H1 (cell line): ENCODE data around the gene TPPP2. TPM values are rescaled to one million over a fixed set of nuclear protein-coding genes. Genes with fewer than 3 reads are reported as not detected.
A peak's percentile ranks its signal among the peaks of the same experiment; 100 is the strongest.

Experiments used
- BACH1 ChIP-seq: IDR thresholded peaks from 2 replicates; pipeline ENCODE4 v1.6.1; 2012; ENCODE audit warnings: low read length, improper control_type of control experiment
- BCL11A ChIP-seq, 2 experiments: IDR thresholded peaks; one replicate each; pipeline ENCODE4 v1.6.1; 2011; ENCODE audit warnings: low read depth in 2 of 2, low read length in 2 of 2, mild to moderate bottlenecking in 2 of 2
- CEBPB ChIP-seq: IDR thresholded peaks from 2 replicates; pipeline ENCODE4 v1.6.1; 2012; ENCODE audit warnings: low read depth, low read length
- CHD1 ChIP-seq: IDR thresholded peaks from 2 replicates; pipeline ENCODE4 v1.6.1; 2012; ENCODE audit warnings: low read depth, low read length, improper control_type of control experiment
- CHD2 ChIP-seq: IDR thresholded peaks from 2 replicates; pipeline ENCODE4 v1.6.1; 2012; ENCODE audit warnings: low read length, improper control_type of control experiment
- EGR1 ChIP-seq: IDR thresholded peaks from 2 replicates; pipeline ENCODE4 v1.6.1; 2011; ENCODE audit warnings: low read depth, low read length, borderline replicate concordance
- GABPA ChIP-seq: IDR thresholded peaks from 2 replicates; pipeline ENCODE4 v1.6.1; 2011; ENCODE audit warnings: mild to moderate bottlenecking, low read length, moderate library complexity, borderline replicate concordance; ENCODE audit not compliant: insufficient read depth
- GTF2F1 ChIP-seq: IDR thresholded peaks from 2 replicates; pipeline ENCODE4 v1.6.1; 2012; ENCODE audit warnings: low read depth, low read length, improper control_type of control experiment, borderline replicate concordance
- HDAC6 ChIP-seq: IDR thresholded peaks from one replicate; pipeline ENCODE4 v1.7.1; 2012; ENCODE audit warnings: low read depth, mild to moderate bottlenecking, inconsistent platforms, low read length, moderate library complexity
- KDM4A ChIP-seq: IDR thresholded peaks from one replicate; pipeline ENCODE4 v1.7.1; 2012; ENCODE audit warnings: low read depth, mild to moderate bottlenecking, moderate library complexity, low read length, inconsistent platforms; ENCODE audit not compliant: severe bottlenecking
- NANOG ChIP-seq: IDR thresholded peaks from 2 replicates; pipeline ENCODE4 v1.6.1; 2011; ENCODE audit warnings: low read length, low read depth, mild to moderate bottlenecking, inconsistent platforms; ENCODE audit not compliant: insufficient read depth, poor library complexity, severe bottlenecking
- NRF1 ChIP-seq: IDR thresholded peaks from 2 replicates; pipeline ENCODE4 v1.6.1; 2011; ENCODE audit warnings: mild to moderate bottlenecking, low read depth, low read length, improper control_type of control experiment
- RAD21 ChIP-seq, 2 experiments: IDR thresholded peaks in 1 of 2; conservative IDR thresholded peaks in 1 of 2; 2 replicates each; pipeline ENCODE4 v1.6.1; 2011; ENCODE audit warnings: low read depth in 2 of 2, low read length in 2 of 2, improper control_type of control experiment in 1 of 2, inconsistent platforms in 1 of 2, mild to moderate bottlenecking in 1 of 2, moderate library complexity in 1 of 2
- RBBP5 ChIP-seq: IDR thresholded peaks from 2 replicates; pipeline ENCODE4 v1.7.1; 2012; ENCODE audit warnings: low read depth, mild to moderate bottlenecking, inconsistent platforms, low read length, moderate library complexity, borderline replicate concordance
- SAP30 ChIP-seq: fragments of 300-600 bp; sonication (generic); IDR thresholded peaks from 2 replicates; pipeline ENCODE4 v1.7.1; 2012; ENCODE audit warnings: low read length, moderate library complexity, mild to moderate bottlenecking, inconsistent platforms; ENCODE audit not compliant: insufficient read depth, insufficient replicate concordance
- SIRT6 ChIP-seq: IDR thresholded peaks from one replicate; pipeline ENCODE4 v1.7.1; 2012; ENCODE audit warnings: low read length, inconsistent platforms
- SP4 ChIP-seq: IDR thresholded peaks from 2 replicates; pipeline ENCODE4 v1.6.1; 2012; ENCODE audit warnings: low read length, inconsistent platforms
- TEAD4 ChIP-seq: IDR thresholded peaks from 2 replicates; pipeline ENCODE4 v1.6.1; 2012; ENCODE audit warnings: low read depth, low read length, inconsistent platforms, mixed read lengths
- polyA plus RNA-seq, 7 experiments: library from polyadenylated mRNA; depleted of rRNA in 3 of 7; stranded (reverse) in 5 of 7; unstranded in 2 of 7; fragments of >200 nt in 5 of 7; fragments of 200-250 nt in 2 of 7; gene quantifications; 1 replicate in 5 of 7; 2 replicates in 1 of 7; 4 replicates in 1 of 7; pipeline versions ENCODE4 v1.2.1 to v1.2.3, GENCODE V29; 2011 to 2013; ENCODE audit warnings: missing spikeins in 2 of 7, mixed read lengths in 2 of 7
- total RNA-seq: library from RNA; stranded (reverse); fragmentation: NEBNext Ultra II Directional; extraction: Animal tissue kit (Norgen Biotek cat#: 25700); gene quantifications from 2 replicates; pipeline ENCODE4 v1.2.1, GENCODE V29; 2021
- TF ChIP-seq, protein P1 (sequence below): IDR thresholded peaks from 2 replicates; pipeline ENCODE4 v1.6.1; 2012; ENCODE audit warnings: inconsistent platforms
- TF ChIP-seq, protein P2 (sequence below): IDR thresholded peaks from 2 replicates; pipeline ENCODE4 v1.6.1; 2012; ENCODE audit warnings: low read length, inconsistent platforms

Gene TPPP2
- total and polyA plus RNA-seq, 2 of the 8 experiments (the other 6 are each of a cell fraction or from before 2014, with no cell fraction given) = not detected

DNA sequence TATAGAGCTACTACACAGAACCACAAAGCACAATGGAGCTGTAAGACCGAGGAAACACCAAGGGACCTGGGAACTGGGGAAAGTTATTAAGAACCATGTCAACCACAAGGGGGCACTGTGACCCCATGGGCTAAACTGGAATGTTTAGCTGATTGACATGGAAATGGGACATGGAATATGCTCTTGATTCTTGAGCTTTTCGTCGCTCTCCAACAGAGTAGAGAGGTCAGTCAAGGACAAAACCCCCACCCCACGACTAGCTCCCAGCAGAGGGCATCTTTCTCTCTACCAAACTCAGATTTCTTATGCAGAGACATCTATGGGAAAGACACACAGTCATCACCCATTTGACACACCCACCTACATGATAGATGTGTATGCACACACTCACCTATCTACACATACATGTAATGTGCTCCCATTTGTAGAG lies 15.2 kb upstream of the TPPP2 start (continued):
- peak; percentile 98 for TF ChIP-seq RAD21 (IDR thresholded peaks at IDR 0.05 in 1 of 2, conservative IDR thresholded peaks at IDR 0.05 in 1 of 2; ENCODE audit: low read depth in 2 of 2, low read length in 2 of 2)
- no peak for TF ChIP-seq BCL11A (IDR thresholded peaks at IDR 0.05; ENCODE audit: low read depth in 2 of 2, low read length in 2 of 2)
- TF ChIP-seq RBBP5 = no peak
- no peak for TF ChIP-seq GTF2F1
- peak; percentile 85 for TF ChIP-seq TEAD4
- TF ChIP-seq CHD1 = no peak
- TF ChIP-seq CEBPB = no peak
- no peak for TF ChIP-seq HDAC6
- TF ChIP-seq SP4 = no peak
- TF ChIP-seq CHD2 = no peak
- TF ChIP-seq GABPA = no peak
- no peak for TF ChIP-seq NRF1
- no peak for TF ChIP-seq SAP30
- peak; percentile 13 for TF ChIP-seq NANOG
- TF ChIP-seq, protein P1, sequence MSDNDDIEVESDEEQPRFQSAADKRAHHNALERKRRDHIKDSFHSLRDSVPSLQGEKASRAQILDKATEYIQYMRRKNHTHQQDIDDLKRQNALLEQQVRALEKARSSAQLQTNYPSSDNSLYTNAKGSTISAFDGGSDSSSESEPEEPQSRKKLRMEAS = no peak
- TF ChIP-seq EGR1 = no peak
- no peak for TF ChIP-seq SIRT6
- no peak for TF ChIP-seq BACH1
- TF ChIP-seq KDM4A = no peak
- TF ChIP-seq, protein P2, sequence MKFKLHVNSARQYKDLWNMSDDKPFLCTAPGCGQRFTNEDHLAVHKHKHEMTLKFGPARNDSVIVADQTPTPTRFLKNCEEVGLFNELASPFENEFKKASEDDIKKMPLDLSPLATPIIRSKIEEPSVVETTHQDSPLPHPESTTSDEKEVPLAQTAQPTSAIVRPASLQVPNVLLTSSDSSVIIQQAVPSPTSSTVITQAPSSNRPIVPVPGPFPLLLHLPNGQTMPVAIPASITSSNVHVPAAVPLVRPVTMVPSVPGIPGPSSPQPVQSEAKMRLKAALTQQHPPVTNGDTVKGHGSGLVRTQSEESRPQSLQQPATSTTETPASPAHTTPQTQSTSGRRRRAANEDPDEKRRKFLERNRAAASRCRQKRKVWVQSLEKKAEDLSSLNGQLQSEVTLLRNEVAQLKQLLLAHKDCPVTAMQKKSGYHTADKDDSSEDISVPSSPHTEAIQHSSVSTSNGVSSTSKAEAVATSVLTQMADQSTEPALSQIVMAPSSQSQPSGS = peak; percentile 72; the same call in 1 of the 2 replicates
